Measurements from ENCODE around the gene KCNC1.

DNA sequence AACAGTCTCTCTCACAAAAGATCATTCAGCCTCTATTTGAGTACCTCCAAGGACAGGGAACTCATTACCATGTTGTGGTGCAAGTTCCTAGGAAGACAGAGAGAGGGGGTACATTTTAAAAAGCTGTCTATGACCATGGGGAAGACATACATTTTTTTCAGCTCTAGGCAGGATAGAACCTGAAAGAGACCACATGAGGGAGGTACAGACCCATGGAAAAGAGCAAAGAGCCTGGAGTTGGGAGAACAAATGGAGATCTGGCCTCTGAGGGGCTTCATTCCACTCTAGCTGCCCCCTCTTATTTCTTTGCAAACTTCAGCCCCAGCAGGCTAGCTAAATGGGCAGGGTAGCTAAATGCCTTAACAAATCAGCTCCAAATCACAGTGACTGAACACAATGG, 36.3 kb downstream of the KCNC1 start:
- TF ChIP-seq, protein P1, sequence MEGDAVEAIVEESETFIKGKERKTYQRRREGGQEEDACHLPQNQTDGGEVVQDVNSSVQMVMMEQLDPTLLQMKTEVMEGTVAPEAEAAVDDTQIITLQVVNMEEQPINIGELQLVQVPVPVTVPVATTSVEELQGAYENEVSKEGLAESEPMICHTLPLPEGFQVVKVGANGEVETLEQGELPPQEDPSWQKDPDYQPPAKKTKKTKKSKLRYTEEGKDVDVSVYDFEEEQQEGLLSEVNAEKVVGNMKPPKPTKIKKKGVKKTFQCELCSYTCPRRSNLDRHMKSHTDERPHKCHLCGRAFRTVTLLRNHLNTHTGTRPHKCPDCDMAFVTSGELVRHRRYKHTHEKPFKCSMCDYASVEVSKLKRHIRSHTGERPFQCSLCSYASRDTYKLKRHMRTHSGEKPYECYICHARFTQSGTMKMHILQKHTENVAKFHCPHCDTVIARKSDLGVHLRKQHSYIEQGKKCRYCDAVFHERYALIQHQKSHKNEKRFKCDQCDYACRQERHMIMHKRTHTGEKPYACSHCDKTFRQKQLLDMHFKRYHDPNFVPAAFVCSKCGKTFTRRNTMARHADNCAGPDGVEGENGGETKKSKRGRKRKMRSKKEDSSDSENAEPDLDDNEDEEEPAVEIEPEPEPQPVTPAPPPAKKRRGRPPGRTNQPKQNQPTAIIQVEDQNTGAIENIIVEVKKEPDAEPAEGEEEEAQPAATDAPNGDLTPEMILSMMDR (IDR thresholded peaks at IDR 0.05; ENCODE audit: low read depth, low read length): no peak
- no peak for TF ChIP-seq EZH2phosphoT487 (IDR thresholded peaks at IDR 0.05; ENCODE audit: low read depth)
